MM.1S (cell line): ENCODE data around the gene ZPBP2.

Source experiments
- DNase-seq: peaks from one replicate; pipeline ENCODE4 v3.0.0-alpha.2; 2015
- H2AFZ ChIP-seq: fragments of 300-600 bp; sonication (generic); 2 replicates; pipeline ENCODE4 v1.6.0; 2016; ENCODE audit warnings: antibody characterized with exemption, low read length
- H3F3A ChIP-seq: fragments of 300-600 bp; sonication (generic); 2 replicates; pipeline ENCODE4 v1.6.1; 2016; ENCODE audit warnings: mild to moderate bottlenecking, antibody characterized with exemption, low read length, moderate library complexity, mixed read lengths; ENCODE audit not compliant: insufficient read depth
- H3K27ac ChIP-seq: fragments of 300-600 bp; sonication (generic); 2 replicates; pipeline ENCODE4 v1.5.1; 2016; ENCODE audit warnings: mild to moderate bottlenecking, low read length
- H3K27me3 ChIP-seq: fragments of 300-600 bp; sonication (generic); replicated peaks from 2 replicates; pipeline ENCODE4 v1.6.0; 2016; ENCODE audit warnings: low read length; ENCODE audit not compliant: insufficient read depth
- H3K36me3 ChIP-seq: fragments of 300-600 bp; sonication (generic); replicated peaks from 2 replicates; pipeline ENCODE4 v1.6.1; 2016; ENCODE audit warnings: mild to moderate bottlenecking, low read length, mixed read lengths; ENCODE audit not compliant: insufficient read depth
- H3K4me1 ChIP-seq: fragments of 300-600 bp; sonication (generic); 2 replicates; pipeline ENCODE4 v1.6.1; 2016; ENCODE audit warnings: low read length, mixed read lengths
- H3K4me2 ChIP-seq: fragments of 300-600 bp; sonication (generic); 2 replicates; pipeline ENCODE4 v1.6.0; 2016; ENCODE audit warnings: low read depth, low read length
- H3K4me3 ChIP-seq: fragments of 300-600 bp; sonication (generic); 2 replicates; pipeline ENCODE4 v1.5.1; 2016; ENCODE audit warnings: low read length, mixed read lengths
- H3K79me2 ChIP-seq: fragments of 300-600 bp; sonication (generic); 2 replicates; pipeline ENCODE4 v1.6.1; 2016; ENCODE audit warnings: mixed run types, low read length, mixed read lengths
- H3K9ac ChIP-seq: fragments of 300-600 bp; sonication (generic); 2 replicates; pipeline ENCODE4 v1.6.1; 2016; ENCODE audit warnings: low read length, mixed read lengths
- H3K9me2 ChIP-seq: fragments of 300-600 bp; sonication (generic); replicated peaks from 2 replicates; pipeline ENCODE4 v1.6.1; 2016; ENCODE audit warnings: mild to moderate bottlenecking, low read length, mixed read lengths; ENCODE audit not compliant: insufficient read depth
- H3K9me3 ChIP-seq: fragments of 300-600 bp; sonication (generic); replicated peaks from 2 replicates; pipeline ENCODE4 v1.6.1; 2016; ENCODE audit warnings: mild to moderate bottlenecking, low read length, mixed read lengths; ENCODE audit not compliant: insufficient read depth
- H4K20me1 ChIP-seq: fragments of 300-600 bp; sonication (generic); 2 replicates; pipeline ENCODE4 v1.6.1; 2016; ENCODE audit warnings: mild to moderate bottlenecking, low read length, moderate library complexity, mixed read lengths; ENCODE audit not compliant: insufficient read depth
- CTCF ChIP-seq: fragments of 300-600 bp; sonication (generic); IDR thresholded peaks from 2 replicates; pipeline ENCODE4 v1.5.1; 2016; ENCODE audit warnings: antibody characterized with exemption, low read length, mixed read lengths
- EZH2 ChIP-seq: fragments of 300-600 bp; sonication (generic); optimal IDR thresholded peaks from 2 replicates; pipeline ENCODE3; 2017; ENCODE audit warnings: low read depth, mild to moderate bottlenecking, antibody characterized with exemption, low read length, mixed read lengths
- EZH2phosphoT487 ChIP-seq: fragments of 300-600 bp; sonication (generic); IDR thresholded peaks from 2 replicates; pipeline ENCODE4 v1.6.1; 2018; ENCODE audit warnings: antibody characterized with exemption, low read length

The ZPBP2 gene

DNA sequence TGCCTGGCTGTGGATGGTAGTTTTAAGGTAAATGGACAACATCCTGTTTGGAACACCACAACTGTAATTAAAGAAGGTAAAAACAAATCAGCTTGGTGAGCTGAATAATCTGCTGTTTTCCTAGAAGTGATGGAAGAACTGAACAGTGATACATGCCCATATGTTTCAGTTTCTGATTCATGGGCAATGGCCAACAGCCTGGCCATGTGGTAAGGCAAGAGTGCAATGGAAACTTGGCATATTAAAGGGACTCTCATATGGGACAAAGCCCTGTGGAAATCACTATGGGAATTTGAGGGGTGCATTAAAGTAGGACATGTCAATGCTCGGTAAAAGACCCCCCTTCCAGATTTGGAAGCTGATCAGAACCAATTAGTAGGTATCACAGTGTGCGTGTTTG is 41.7 kb upstream of the ZPBP2 start:
- peaks cover 71% of the 10 kb centered on the region for H3K36me3 ChIP-seq

DNA sequence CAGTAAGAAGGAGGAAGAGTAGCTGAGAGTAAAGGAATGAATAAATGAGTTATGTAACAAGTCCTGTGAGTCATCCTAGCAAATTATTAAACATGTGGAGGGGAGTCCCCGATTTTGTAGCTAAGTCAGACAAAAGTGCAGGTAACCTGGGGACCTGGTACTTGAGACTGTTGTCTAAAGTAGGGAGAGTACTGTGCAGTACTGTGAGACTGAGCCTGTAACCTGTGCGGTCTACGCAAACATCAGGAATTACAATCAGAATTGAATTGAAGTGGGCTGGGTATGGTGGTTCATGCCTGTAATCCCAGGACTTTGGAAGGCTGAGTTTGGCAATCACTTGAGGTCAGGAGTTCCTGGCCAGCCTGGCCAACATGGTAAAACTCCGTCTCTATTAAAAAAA is 39.6 kb upstream of the ZPBP2 start:
- no peaks in the 10 kb centered on the region for H3K4me1 ChIP-seq
- no peak overlapping the region for H3K4me3 ChIP-seq
- no peaks in the 10 kb centered on the region for H3K27me3 ChIP-seq
- H2AFZ ChIP-seq, result no peak overlapping the region
- H3F3A ChIP-seq, result 0 out of 2 replicates have a peak, but pooled peaks cover 4% of the 10 kb centered on the region
- peaks cover 93% of the 10 kb centered on the region for H3K79me2 ChIP-seq
- TF ChIP-seq CTCF (no peak), EZH2phosphoT487 (no peak), EZH2 (no peak)
- H3K27ac ChIP-seq, result no peak overlapping the region
- peaks cover 68% of the 10 kb centered on the region for H3K36me3 ChIP-seq
- no peaks in the 10 kb centered on the region for H4K20me1 ChIP-seq
- no peak for DNase-seq
- H3K9me3 ChIP-seq, result no peaks in the 10 kb centered on the region; the same call in 1 of the 2 replicates
- no peak overlapping the region for H3K4me2 ChIP-seq
- H3K9ac ChIP-seq, result no peak overlapping the region
- H3K9me2 ChIP-seq, result no peaks in the 10 kb centered on the region

More for the DNA sequence above, 41.7 kb upstream of the ZPBP2 start:
- no peak overlapping the region for H3K4me3 ChIP-seq
- H4K20me1 ChIP-seq, result no peaks in the 10 kb centered on the region
- no peak overlapping the region for H3K27ac ChIP-seq
- no peak overlapping the region for H3K9ac ChIP-seq
- H3K9me3 ChIP-seq, result no peaks in the 10 kb centered on the region; the same call in 1 of the 2 replicates
- H3F3A ChIP-seq, result peaks cover 14% of the 10 kb centered on the region
- no peak for DNase-seq
- TF ChIP-seq CTCF (no peak), EZH2 (no peak), EZH2phosphoT487 (no peak)
- H3K79me2 ChIP-seq, result peaks cover 87% of the 10 kb centered on the region
- H3K9me2 ChIP-seq, result no peaks in the 10 kb centered on the region
- no peaks in the 10 kb centered on the region for H3K27me3 ChIP-seq
- H2AFZ ChIP-seq, result no peak overlapping the region
- H3K4me1 ChIP-seq, result peaks cover 10% of the 10 kb centered on the region
- H3K4me2 ChIP-seq, result no peak overlapping the region

GRCh38 chr17:39831588-39831987 is 36.4 kb upstream of the ZPBP2 start:
- peaks cover 94% of the 10 kb centered on the region for H3K79me2 ChIP-seq
- H3K27me3 ChIP-seq, result no peaks in the 10 kb centered on the region
- no peaks in the 10 kb centered on the region for H3K9me2 ChIP-seq
- H4K20me1 ChIP-seq, result no peaks in the 10 kb centered on the region
- H2AFZ ChIP-seq, result no peak overlapping the region
- no peak overlapping the region for H3K9ac ChIP-seq
- H3K9me3 ChIP-seq, result no peaks in the 10 kb centered on the region
- peaks cover 39% of the 10 kb centered on the region for H3K36me3 ChIP-seq
- H3K27ac ChIP-seq, result no peak overlapping the region
- no peak for DNase-seq
- H3F3A ChIP-seq, result no peaks in the 10 kb centered on the region
- no peak overlapping the region for H3K4me2 ChIP-seq
- 0 out of 2 replicates have a peak, but pooled peaks cover 13% of the 10 kb centered on the region for H3K4me1 ChIP-seq
- TF ChIP-seq EZH2 (no peak), EZH2phosphoT487 (no peak), CTCF (no peak)
- no peak overlapping the region for H3K4me3 ChIP-seq
